SU-DHL-6 (cell line): ENCODE data around the gene MED10.

Source experiments
- H2AFZ ChIP-seq: fragments of 200-600 bp; sonication (generic); 2 replicates; pipeline ENCODE4 v1.6.1; 2014; ENCODE audit warnings: low read depth, mild to moderate bottlenecking, moderate library complexity, mixed read lengths, antibody characterized with exemption, low read length; ENCODE audit not compliant: severe bottlenecking
- H3F3A ChIP-seq: fragments of 200-600 bp; shearing (Covaris generic); 2 replicates; pipeline ENCODE4 v1.6.0; 2016; ENCODE audit warnings: antibody characterized with exemption, mild to moderate bottlenecking; ENCODE audit not compliant: insufficient read depth
- H3K27ac ChIP-seq: fragments of 200-600 bp; sonication (generic); 2 replicates; pipeline ENCODE4 v1.5.1; 2016; ENCODE audit warnings: low read depth, mild to moderate bottlenecking, low read length, moderate library complexity, mixed read lengths
- H3K27me3 ChIP-seq: fragments of 200-600 bp; sonication (generic), shearing (Covaris generic); 2 replicates; pipeline ENCODE4 v1.6.0; 2014; ENCODE audit warnings: mild to moderate bottlenecking, low read length
- H3K36me3 ChIP-seq: fragments of 200-600 bp; sonication (generic); 2 replicates; pipeline ENCODE4 v1.6.1; 2014; ENCODE audit warnings: mild to moderate bottlenecking, low read length, mixed read lengths
- H3K4me2 ChIP-seq: fragments of 300-600, 200-600 bp; shearing (Covaris generic), sonication (generic); 2 replicates; pipeline ENCODE4 v1.6.0; 2014; ENCODE audit warnings: low read length, low read depth, mild to moderate bottlenecking; ENCODE audit not compliant: poor library complexity, severe bottlenecking
- H3K4me3 ChIP-seq: fragments of 200-600 bp; sonication (generic); 2 replicates; pipeline ENCODE4 v1.5.1; 2014; ENCODE audit warnings: antibody characterized with exemption, low read length, mild to moderate bottlenecking, mixed read lengths; ENCODE audit not compliant: insufficient read depth, poor library complexity, severe bottlenecking
- H3K79me2 ChIP-seq: fragments of 200-600 bp; sonication (generic); 2 replicates; pipeline ENCODE4 v1.6.1; 2014; ENCODE audit warnings: mild to moderate bottlenecking, low read length, moderate library complexity; ENCODE audit not compliant: insufficient read depth
- H3K9ac ChIP-seq: fragments of 200-600 bp; sonication (generic); 2 replicates; pipeline ENCODE4 v1.7.0; 2014; ENCODE audit warnings: mild to moderate bottlenecking, low read length
- H3K9me2 ChIP-seq: fragments of 200-600 bp; sonication (generic); replicated peaks from 2 replicates; pipeline ENCODE4 v1.6.1; 2014; ENCODE audit warnings: low read length; ENCODE audit not compliant: insufficient read depth
- H3K9me3 ChIP-seq: fragments of 200-600 bp; sonication (generic); 2 replicates; pipeline ENCODE4 v1.6.1; 2014; ENCODE audit warnings: low read length, mixed read lengths; ENCODE audit not compliant: insufficient read depth
- H4K20me1 ChIP-seq: fragments of 200-600 bp; sonication (generic); 2 replicates; pipeline ENCODE4 v1.6.1; 2014; ENCODE audit warnings: low read depth, mild to moderate bottlenecking, antibody characterized with exemption, low read length, moderate library complexity, mixed read lengths
- EZH2phosphoT487 ChIP-seq: fragments of 200-600 bp; sonication (generic), shearing (Covaris generic); conservative IDR thresholded peaks from 2 replicates; pipeline ENCODE4 v1.6.1; 2018; ENCODE audit warnings: mild to moderate bottlenecking, antibody characterized with exemption, low read length, moderate library complexity, mixed read lengths
- TF ChIP-seq, protein P1 (sequence below): fragments of 200-600 bp; sonication (generic); IDR thresholded peaks from one replicate; pipeline ENCODE4 v1.5.1; 2017; ENCODE audit warnings: antibody characterized with exemption, mild to moderate bottlenecking, low read length, moderate library complexity; ENCODE audit not compliant: insufficient read depth, poor library complexity, severe bottlenecking

MED10 gene

GRCh38 chr5:6373081-6373846, 5.1 kb downstream of the MED10 start:
- Histone ChIP-seq H3K27me3 (no peaks in the 10 kb centered on the region), H2AFZ (no peak overlapping the region), H3K36me3 (peaks cover 38% of the 10 kb centered on the region), H3K9me3 (no peaks in the 10 kb centered on the region), H3K9ac (no peak overlapping the region), H3K79me2 (peaks cover 32% of the 10 kb centered on the region), H3F3A (no peaks in the 10 kb centered on the region), H3K9me2 (no peaks in the 10 kb centered on the region), H3K4me2 (no peak overlapping the region), H3K4me3 (no peak overlapping the region), H4K20me1 (peaks cover 20% of the 10 kb centered on the region; the same call in 1 of the 2 replicates), H3K27ac (no peak overlapping the region)
- TF ChIP-seq EZH2phosphoT487 = no peak
- TF ChIP-seq, protein P1, sequence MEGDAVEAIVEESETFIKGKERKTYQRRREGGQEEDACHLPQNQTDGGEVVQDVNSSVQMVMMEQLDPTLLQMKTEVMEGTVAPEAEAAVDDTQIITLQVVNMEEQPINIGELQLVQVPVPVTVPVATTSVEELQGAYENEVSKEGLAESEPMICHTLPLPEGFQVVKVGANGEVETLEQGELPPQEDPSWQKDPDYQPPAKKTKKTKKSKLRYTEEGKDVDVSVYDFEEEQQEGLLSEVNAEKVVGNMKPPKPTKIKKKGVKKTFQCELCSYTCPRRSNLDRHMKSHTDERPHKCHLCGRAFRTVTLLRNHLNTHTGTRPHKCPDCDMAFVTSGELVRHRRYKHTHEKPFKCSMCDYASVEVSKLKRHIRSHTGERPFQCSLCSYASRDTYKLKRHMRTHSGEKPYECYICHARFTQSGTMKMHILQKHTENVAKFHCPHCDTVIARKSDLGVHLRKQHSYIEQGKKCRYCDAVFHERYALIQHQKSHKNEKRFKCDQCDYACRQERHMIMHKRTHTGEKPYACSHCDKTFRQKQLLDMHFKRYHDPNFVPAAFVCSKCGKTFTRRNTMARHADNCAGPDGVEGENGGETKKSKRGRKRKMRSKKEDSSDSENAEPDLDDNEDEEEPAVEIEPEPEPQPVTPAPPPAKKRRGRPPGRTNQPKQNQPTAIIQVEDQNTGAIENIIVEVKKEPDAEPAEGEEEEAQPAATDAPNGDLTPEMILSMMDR = no peak

DNA sequence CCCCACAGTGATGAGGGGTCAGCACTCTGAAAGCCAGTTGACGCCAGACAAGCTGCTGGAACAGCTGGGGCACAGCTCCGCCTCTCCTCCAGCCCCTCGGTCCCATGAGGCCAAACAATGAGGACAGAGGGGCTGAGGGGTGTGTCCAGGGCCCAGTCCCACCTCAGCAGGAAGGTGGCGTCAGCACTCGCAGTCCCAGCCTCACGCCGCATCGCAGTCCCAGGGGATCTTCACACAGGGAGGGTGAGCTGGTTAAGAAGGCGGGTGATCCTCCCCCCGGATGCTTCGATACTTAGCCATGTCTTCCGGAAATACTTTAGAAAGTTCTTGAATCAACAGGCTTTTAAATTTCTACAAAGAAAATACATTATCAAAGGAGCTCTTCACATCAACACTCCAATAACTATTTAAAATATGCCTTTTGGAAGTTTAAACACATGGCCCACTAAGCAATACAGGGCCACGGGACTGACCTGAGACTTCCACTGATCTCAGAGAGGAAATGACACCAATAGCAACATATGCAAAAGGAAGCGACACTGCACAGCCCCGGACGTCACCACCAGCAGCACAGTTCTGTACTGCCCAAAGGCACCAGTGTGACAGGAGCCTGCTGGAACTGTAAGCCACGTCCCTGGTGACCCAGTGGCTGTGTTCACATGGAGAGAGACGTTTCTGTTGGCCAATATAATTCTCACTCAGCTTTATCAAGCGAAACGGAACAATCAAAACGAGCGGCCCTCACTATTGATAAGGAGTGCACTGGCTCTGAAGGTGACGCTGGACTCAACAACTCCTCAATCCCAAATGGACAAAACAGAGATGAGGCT, 5.9 kb downstream of the MED10 start:
- Histone ChIP-seq H3K9me3 (no peaks in the 10 kb centered on the region), H4K20me1 (peaks cover 19% of the 10 kb centered on the region; the same call in 1 of the 2 replicates), H3K79me2 (peaks cover 24% of the 10 kb centered on the region), H3K27me3 (no peaks in the 10 kb centered on the region), H3K4me3 (no peak overlapping the region), H3K4me2 (no peak overlapping the region), H2AFZ (no peak overlapping the region), H3F3A (no peaks in the 10 kb centered on the region), H3K9me2 (no peaks in the 10 kb centered on the region), H3K9ac (no peak overlapping the region), H3K36me3 (peaks cover 38% of the 10 kb centered on the region), H3K27ac (no peak overlapping the region)
- TF ChIP-seq, protein P1 = no peak
- TF ChIP-seq EZH2phosphoT487 = no peak

- H3K4me3 ChIP-seq = no peak overlapping the region
- peaks cover 7% of the 10 kb centered on the region; the same call in 1 of the 2 replicates for H4K20me1 ChIP-seq
- TF ChIP-seq EZH2phosphoT487 = no peak
- TF ChIP-seq, protein P1 = no peak
- no peak overlapping the region for H3K27ac ChIP-seq
- H3K36me3 ChIP-seq = peaks cover 30% of the 10 kb centered on the region
- H3K79me2 ChIP-seq = peaks cover 12% of the 10 kb centered on the region
- no peaks in the 10 kb centered on the region for H3K9me3 ChIP-seq
- no peaks in the 10 kb centered on the region for H3K9me2 ChIP-seq
- H2AFZ ChIP-seq = no peak overlapping the region
- H3K4me2 ChIP-seq = no peak overlapping the region
- no peak overlapping the region for H3K9ac ChIP-seq
- H3K27me3 ChIP-seq = no peaks in the 10 kb centered on the region
- no peaks in the 10 kb centered on the region for H3F3A ChIP-seq
These were observed 7.1 kb downstream of the MED10 start for GRCh38 chr5:6371079-6371810.
